ENCODE results near the gene PGM2.
"Not testable (repeated sequence)": the region's sequence is repeated elsewhere in the genome, so short reads cannot be mapped to it uniquely, and the experiment has no call there.

The PGM2 gene

GRCh38 chr4:37815591-37815990, 10.9 kb upstream of the PGM2 start:
- H3K4me1 ChIP-seq = no peaks in the 10 kb centered on the region
- no peaks in the 10 kb centered on the region for H3K9me3 ChIP-seq
- no peaks in the 10 kb centered on the region for H3K27me3 ChIP-seq
- no peak for DNase-seq
- no peak overlapping the region for H3K4me3 ChIP-seq (ENCODE audit: low read depth, low read length)
- TF ChIP-seq CTCF (IDR thresholded peaks at IDR 0.05; ENCODE audit: low read depth, low read length) = no peak
- H3K36me3 ChIP-seq = no peaks in the 10 kb centered on the region

DNA sequence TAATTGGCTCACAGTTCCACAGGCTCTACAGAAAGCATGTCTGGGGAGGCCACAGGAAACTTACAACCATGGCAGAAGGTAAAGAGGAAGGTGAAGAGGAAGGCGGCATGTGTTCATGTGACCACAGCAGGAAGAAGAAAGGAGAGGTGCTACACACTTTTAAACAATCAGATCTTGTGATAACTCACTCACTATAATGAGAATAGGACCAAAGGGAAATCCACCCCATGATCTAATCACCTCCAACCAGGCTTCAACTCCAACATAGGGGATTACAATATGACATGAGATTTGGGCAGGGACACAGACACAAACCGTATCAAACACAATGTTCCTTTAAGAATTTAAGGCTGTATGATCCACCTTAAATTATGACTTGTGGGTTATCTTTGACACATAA, 10.5 kb upstream of the PGM2 start:
- no peak for TF ChIP-seq CTCF (IDR thresholded peaks at IDR 0.05; ENCODE audit: low read depth, low read length)
- no peaks in the 10 kb centered on the region for H3K27me3 ChIP-seq
- no peaks in the 10 kb centered on the region for H3K9me3 ChIP-seq
- DNase-seq = no peak
- H3K4me3 ChIP-seq (ENCODE audit: low read depth, low read length) = no peak overlapping the region
- H3K4me1 ChIP-seq = no peaks in the 10 kb centered on the region
- H3K36me3 ChIP-seq = no peaks in the 10 kb centered on the region

- Histone ChIP-seq H3K36me3 (no peaks in the 10 kb centered on the region), H3K4me1 (no peaks in the 10 kb centered on the region), H3K27me3 (no peaks in the 10 kb centered on the region), H3K9me3 (no peaks in the 10 kb centered on the region), H3K4me3 (ENCODE audit: low read depth, low read length) (no peak overlapping the region)
- TF ChIP-seq CTCF (IDR thresholded peaks at IDR 0.05; ENCODE audit: low read depth, low read length) = no peak
- DNase-seq = no peak
Measured at GRCh38 chr4:37816719-37817118, 9.8 kb upstream of the PGM2 start.

DNA sequence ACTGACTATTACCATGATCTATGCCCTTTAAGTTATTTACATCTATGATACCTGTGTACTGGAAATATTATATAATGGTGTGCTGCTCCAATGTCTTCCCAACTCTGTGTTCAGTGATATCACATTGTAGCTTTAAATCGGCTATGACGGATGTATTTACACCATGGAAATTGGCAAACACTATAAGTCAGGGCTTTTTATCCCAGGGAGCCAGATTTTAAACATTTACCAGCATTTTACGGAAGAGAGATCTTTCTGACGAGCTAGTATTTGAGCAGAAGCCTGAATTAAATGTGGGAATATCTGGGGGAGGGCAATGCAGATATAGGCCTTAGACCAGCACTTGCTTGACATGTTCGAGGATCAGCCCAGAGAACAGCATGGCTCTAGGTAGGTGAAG, 7.7 kb upstream of the PGM2 start:
- no peaks in the 10 kb centered on the region for H3K9me3 ChIP-seq
- no peaks in the 10 kb centered on the region for H3K4me1 ChIP-seq
- no peaks in the 10 kb centered on the region for H3K36me3 ChIP-seq
- DNase-seq = no peak
- TF ChIP-seq CTCF (IDR thresholded peaks at IDR 0.05; ENCODE audit: low read depth, low read length) = no peak
- H3K4me3 ChIP-seq (ENCODE audit: low read depth, low read length) = no peak overlapping the region
- H3K27me3 ChIP-seq = no peaks in the 10 kb centered on the region

DNA sequence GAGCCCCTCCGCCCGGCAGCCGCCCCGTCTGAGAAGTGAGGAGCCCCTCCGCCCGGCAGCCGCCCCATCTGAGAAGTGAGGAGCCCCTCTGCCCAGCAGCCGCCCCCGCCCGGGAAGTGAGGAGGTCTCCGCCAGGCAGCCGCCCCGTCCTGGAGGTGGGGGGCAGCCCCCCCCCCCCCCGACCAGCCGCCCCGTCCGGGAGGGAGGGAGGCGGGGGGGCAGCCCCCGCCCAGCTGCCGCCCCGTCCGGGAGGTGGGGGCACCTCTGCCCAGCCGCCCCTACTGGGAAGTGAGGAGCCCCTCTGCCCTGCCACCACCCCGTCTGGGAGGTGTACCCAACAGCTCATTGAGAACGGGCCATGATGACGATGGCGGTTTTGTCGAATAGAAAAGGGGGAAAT, 6.0 kb upstream of the PGM2 start:
- not testable (repeated sequence) for H3K9me3 ChIP-seq; H3K27me3 ChIP-seq; H3K4me3 ChIP-seq (ENCODE audit: low read depth, low read length); DNase-seq; H3K36me3 ChIP-seq; H3K4me1 ChIP-seq

DNA sequence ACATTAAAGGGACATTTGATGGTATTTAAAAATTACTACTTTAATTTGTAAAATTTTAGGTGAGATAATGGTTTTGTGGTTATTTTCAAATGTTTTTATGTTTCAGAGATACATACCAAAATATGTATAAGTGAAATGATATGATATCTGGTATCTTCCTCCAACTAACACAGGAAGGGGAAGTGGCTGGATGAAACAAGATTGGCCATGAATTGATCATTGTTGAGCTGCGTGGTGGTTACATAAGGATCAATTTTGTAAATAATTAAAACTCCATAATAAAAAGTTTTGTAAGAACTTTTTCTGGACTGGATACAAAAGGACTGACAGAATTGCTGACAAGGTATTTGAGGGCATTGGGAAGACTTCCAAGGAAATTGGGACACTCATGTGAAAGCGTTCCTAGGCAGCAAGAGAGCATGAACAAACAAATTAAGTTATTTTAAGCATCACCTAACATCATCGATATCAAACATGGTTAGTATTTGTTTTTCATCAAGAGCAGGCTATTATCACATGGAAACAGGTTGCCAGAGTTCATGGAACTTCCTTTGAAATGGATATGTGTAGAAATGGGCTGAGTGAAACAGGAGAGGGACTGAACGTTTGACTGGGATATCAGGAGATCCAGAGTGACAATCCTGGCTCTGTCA, 4.4 kb upstream of the PGM2 start:
- Histone ChIP-seq H3K36me3 (no peaks in the 10 kb centered on the region), H3K4me3 (ENCODE audit: low read depth, low read length) (no peak overlapping the region), H3K4me1 (no peaks in the 10 kb centered on the region), H3K27me3 (no peaks in the 10 kb centered on the region), H3K9me3 (no peaks in the 10 kb centered on the region)
- no peak for TF ChIP-seq CTCF (IDR thresholded peaks at IDR 0.05; ENCODE audit: low read depth, low read length)
- no peak for DNase-seq

- not testable (repeated sequence) for H3K27me3 ChIP-seq, H3K36me3 ChIP-seq, H3K4me1 ChIP-seq, H3K9me3 ChIP-seq, DNase-seq
- peak overlapping the region; percentile 90 for H3K4me3 ChIP-seq (ENCODE audit: low read depth, low read length)
Measured at GRCh38 chr4:37825501-37825900, 985 bp upstream of the PGM2 start.
